GM18858 (cell line): ENCODE data around the gene BUB1.
"Not testable (repeated sequence)": the region's sequence is repeated elsewhere in the genome, so short reads cannot be mapped to it uniquely, and the experiment has no call there.

Source experiments
- ATAC-seq: cut with Tn5 transposase; IDR thresholded peaks from one replicate; pipeline ENCODE4 v1.9.1; 2021; ENCODE audit not compliant: unreplicated experiment

The BUB1 gene

DNA sequence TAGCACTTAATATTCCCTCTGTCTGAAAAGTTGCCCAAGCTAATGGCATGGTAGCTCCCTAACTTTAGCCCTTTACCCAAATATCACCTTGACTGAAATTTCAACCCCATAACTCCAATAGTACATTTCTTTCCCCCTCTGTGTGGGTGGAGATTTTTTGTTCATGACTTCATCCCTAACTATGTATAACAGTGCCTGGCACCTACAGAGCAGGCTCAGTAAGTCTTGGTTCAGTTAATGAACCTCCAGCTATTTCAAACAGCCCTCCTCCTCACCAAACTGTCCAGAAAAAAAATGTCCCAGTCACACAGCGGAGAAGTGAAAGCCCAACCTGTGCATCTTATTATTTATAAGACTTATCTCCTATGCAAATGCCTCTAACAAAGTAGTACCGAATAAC, 18.6 kb downstream of the BUB1 start:
- no peak for ATAC-seq

DNA sequence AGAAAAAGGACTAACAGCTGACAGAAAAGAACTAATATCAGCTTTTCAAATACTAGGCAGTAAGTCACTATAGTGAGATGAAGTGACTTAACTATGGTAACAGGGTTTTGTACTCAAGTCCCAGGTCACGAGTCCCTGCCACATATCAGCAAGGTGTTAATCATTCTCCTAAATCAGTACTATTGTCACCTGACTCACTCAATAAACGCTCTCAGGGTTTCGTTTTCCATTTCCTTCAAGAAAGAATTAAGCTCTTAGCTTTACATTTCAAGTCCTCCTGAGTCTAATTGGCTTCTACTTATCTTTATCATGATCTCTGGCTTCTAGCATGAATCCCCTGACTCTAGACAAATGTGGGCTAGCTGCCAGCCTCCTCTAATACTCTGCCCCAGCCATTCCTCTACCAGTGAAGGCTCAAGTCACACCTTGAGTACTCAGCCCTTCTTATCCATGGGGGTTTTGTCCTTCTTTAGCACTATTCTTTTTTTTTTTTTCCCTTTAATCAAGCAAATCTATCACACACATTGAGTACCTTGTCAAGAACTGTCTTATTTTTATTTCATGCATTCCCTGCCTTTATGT, 20.0 kb downstream of the BUB1 start:
- ATAC-seq, result no peak

DNA sequence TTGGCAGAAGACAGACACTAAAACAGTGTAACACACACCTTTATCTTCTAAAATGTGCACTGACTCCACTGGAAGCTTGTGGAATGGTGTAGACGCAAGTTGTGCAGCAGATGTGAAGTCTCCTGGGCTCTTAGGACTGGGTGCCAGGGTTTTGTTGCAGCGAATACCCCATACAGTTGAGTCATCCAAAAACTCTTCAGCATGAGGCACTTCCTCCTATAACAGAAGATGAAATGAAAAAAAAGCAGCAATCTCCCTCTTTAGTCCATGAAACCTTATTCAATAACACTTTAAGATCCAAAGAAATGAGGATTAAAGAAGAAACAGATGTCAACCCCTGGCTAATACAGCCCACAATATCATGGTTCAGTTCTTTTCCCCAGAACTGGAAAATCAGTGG, 22.2 kb downstream of the BUB1 start:
- ATAC-seq, result no peak

DNA sequence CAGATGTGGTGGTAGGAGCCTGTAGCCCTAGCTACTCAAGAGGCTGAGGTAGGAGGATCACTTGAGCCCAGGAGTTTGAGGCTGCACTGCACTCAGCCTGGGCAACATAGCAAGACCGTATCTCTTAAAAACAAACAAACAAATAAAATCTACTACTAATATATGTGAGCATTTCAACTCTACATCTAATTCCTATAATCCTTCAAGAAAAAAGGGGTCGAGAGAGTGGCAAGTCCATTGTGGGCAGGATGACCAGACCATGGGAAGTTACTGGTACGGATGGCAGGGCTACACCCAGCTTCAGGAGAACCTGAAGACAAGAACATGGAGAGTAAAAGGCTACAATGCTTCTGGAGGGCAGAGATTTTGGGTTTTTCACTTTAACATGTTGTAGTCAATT, 24.0 kb downstream of the BUB1 start:
- ATAC-seq, result no peak

DNA sequence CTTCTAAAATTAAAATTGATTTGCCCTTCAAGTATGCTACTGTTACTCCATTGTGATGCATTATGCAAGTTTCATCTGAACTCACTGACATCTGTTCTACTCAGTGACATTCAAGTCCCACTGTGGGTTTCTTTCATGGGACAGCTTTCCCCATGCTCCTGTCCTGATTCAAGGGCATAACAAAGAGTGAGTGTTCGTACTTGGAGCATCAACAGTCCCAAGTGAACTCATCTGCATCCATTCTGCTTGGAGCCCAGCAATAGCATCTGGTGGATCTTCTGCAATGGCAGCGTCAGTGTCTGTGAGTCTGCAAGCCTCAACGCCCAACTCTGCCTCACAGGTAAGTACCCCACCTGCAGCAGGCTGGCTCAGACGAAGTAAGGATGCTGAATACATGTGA, 27.5 kb downstream of the BUB1 start:
- no peak for ATAC-seq

DNA sequence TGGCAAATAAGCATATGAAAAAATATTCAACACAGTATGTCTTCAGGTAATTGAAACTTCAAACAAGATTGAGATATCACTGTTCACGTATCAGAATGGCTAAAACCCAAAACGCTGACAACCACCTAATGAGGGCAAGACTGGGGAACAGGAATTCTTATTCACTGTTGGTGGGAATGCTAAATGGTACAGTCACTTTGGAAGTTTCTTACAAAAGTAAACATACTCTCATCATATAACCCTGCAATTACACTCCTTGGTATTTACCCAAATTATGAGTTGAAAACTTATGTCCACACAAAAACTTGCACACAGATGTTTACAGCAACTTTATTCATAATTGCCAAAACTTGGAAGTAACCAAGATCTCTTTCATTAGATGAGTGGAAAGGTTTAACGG, 30.1 kb downstream of the BUB1 start:
- no peak for ATAC-seq

DNA sequence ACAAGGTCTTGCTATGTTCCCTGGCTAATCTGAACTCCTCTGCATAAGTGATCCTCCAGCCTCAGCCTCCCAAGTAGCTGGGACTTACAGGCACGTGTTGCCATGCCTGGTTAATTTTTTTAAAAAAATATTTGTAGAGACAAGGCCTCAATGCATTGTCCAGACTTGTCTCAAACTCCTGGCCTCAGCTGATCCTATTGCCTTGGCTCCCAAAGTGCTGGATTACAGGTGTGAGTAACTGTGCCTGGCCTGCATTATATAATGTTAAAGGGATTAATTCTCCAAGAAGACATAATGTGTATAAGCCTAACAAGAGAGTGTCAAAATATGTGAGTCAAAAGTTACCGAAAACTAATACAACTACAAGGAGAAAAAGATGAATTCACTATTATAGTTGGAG, 32.2 kb downstream of the BUB1 start:
- no peak for ATAC-seq

DNA sequence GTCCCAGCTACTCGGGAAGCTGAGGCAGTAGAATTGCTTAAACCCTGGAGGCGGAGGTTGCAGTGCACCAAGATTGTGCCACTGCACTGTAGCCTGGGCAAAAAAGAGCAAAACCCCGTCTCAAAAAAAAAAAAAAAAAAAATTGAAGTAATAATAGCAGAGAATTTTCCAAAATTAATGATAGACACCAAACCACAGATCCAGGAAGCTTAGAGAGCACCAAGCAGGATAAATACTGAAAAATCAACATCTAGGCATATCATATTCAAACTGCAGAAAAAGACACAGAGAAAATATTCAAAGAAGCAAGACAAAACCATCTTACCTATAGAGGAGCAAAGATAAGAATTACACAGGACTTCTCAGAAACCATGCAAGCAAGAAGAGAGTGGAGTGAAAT, 33.5 kb downstream of the BUB1 start:
- no peak for ATAC-seq

DNA sequence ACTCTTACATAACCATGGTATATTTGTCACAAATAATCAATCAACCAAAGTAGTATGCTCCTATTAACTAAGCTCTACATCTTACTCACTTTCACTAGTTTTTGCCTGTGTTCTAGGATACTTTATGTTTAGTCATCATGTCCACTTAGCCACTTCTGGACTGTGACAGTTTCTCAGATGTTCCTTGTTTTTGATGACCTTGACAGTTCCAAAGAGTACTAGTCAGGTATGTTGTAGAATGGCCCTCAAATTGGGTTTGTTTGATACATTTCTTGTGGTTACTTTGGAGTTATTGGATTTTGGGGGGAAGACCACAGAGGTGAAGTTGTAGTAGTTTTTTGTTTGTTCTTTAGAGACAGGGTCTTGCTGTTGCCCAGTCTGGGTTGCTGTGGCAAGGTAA, 35.5 kb downstream of the BUB1 start:
- ATAC-seq, result no peak

DNA sequence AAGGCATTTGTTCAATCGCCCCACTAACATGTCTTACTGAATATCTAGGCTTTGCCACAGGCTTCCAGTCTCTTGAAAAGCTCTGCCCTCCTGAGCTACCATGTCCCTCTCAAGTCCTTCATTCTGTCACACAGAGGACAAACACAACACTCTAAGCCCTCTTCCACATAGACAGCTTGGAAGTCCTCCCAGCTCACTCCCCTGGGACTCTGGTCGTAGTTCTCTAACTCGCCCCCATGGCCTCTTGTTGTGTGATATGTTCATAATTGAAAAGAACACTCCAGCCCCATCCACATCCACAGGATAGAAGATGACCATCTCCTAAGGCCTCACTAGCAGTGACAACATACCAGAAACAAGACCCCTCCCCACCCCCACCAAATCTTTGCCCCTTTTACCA, 37.9 kb downstream of the BUB1 start:
- no peak for ATAC-seq

DNA sequence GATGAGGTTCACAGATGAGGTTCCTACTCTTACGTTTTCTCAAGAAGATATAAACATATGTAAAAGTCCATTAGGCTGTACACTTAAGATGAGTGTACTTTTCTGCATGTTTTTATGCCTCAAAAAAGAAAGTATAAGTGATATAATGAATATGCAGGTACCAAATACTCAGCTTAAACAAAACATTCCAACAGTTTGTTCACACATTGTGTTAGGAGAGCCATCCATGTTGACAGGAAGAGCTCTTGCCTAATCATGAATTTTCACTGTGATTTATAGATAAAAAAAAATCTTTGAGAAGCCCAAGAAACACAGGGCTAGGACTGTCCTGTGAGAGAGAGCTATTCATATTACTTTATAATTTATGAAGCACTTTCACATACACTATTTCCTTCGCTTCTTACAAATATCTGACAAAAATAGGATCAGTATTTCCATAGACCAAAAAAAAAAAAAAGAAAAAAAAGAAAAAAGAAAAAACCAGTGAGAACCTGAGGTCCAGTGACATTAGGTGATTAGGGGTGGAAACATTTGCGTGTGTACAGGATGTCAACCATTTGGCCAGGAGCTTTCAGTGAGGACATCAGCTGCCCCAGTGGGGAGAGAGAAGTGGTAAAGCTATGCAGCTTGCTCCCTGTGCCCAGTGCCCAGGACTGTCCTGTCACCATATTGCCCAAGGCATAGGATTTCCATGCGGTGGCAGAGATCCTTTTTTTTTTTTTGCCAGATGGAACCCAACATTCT, 38.7 kb downstream of the BUB1 start:
- ATAC-seq, result no peak

DNA sequence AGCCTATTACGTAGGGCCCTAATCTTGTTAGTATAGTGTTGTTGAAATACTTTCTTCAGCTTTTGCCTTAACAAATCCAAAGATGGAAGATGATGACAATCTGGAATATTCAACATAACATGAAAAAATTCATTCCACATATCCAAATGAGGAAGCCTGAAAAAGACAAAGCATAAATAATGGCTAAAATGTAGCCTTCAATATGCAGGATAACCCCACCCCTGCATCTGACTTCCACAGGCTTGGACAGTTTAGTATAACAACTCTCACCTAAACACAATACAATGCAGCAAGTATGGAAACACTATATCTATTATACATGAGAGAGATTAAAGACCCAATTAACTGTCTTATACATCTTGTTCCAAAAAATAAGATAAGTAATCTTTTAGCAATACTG, 39.9 kb downstream of the BUB1 start:
- no peak for ATAC-seq

DNA sequence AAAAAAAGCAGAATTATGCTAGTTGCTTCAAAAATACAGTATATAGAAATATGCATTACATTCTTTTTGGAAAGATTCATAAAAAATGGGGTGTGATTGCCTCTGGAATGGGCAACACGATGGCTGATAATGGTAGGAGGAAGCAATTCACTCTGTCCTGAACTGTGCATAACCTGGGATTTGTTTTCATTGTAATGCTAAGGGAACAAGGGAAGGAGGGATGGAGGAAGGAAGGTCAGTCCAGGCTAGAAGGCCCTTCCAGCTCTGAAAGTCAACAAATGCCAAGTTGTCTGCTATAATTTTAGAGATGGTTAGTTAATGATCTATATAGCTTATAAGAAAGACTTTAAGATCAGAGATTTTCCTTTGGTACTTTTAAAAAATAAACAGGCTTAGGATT, 40.8 kb downstream of the BUB1 start:
- no peak for ATAC-seq

DNA sequence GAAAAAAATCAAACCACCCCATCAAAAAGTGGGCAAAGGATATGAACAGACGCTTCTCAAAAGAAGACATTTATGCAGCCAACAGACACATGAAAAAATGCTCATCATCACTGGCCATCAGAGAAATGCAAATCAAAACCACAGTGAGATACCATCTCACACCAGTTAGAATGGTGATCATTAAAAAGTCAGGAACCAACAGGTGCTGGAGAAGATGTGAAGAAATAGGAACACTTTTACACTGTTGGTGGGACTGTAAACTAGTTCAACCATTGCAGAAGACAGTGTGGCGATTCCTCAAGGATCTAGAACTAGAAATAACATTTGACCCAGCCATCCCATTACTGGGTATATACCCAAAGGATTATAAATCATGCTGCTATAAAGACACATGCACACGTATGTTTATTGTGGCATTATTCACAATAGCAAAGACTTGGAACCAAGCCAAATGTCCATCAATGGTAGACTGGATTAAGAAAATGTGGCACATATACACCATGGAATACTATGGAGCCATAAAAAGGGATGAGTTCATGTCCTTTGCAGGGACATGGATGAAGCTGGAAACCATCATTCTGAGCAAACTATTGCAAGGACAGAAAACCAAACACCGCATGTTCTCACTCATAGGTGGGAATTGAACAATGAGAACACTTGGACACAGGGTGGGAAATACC, 41.8 kb downstream of the BUB1 start:
- ATAC-seq, result not testable (repeated sequence)

DNA sequence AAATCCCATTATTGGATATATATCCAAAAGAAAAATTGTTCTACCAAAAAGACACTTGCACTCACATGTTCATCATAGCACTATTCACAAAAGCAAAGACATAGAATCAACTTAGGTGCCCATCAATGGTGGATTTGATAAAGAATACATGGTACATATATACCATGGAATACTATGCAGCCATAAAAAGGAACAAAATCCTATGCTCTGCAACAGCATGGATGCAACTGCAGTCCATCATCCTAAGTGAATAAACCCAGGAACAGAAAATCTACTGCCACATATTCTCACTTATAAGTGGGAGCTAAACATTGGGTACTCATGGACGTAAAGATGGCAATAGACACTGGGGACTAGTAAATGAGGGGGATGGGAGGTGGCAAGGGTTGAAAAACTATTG, 50.5 kb downstream of the BUB1 start:
- not testable (repeated sequence) for ATAC-seq

DNA sequence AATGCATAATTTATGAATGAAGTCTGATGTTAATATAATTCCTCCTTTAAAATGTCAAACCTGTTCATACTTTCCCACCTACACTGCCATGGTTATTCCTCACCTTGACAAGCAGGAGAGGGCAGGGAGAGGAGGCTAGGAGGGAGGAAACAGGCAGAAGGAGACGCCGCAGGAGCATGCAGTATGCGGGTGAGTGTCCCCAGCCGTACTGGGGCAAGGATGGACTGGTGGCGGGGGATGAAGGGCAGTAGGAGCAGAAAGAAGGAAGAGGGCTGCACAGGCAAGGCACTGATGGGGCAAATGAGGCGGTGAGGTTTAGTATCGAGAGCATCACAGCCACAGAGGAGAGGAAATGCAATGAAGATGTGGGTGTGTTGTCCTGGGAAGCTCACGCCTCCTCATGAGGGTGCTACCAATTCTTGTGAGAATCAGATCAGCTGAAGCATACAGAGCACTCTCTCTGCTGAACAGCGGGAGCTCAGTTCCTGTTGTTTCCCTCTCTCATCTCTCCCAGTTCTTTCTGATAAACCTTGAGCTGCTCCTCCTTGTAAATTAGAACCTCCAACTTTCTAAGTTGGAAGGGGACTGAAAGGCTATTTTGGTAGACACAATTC, 58.4 kb downstream of the BUB1 start:
- ATAC-seq, result not testable (repeated sequence)

DNA sequence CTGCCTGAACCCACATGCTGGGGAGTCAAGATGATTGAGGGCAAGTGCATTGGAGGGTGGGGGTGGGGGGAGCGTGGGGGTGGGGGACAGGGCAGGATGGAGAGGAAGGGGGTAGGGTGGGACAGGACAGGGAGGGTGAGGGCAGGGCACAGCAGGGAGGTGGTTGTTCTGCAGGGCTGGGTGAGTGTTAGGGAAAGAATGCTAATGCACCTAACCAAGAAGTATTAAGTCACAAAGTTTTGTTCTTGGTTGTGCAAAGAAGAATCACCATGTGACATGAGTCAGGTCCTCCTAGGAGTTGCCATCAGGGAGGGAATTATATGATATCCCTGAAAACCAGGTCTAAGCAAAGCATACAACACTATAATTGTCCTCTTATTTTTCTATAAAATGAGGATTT, 63.9 kb downstream of the BUB1 start:
- ATAC-seq, result not testable (repeated sequence)

DNA sequence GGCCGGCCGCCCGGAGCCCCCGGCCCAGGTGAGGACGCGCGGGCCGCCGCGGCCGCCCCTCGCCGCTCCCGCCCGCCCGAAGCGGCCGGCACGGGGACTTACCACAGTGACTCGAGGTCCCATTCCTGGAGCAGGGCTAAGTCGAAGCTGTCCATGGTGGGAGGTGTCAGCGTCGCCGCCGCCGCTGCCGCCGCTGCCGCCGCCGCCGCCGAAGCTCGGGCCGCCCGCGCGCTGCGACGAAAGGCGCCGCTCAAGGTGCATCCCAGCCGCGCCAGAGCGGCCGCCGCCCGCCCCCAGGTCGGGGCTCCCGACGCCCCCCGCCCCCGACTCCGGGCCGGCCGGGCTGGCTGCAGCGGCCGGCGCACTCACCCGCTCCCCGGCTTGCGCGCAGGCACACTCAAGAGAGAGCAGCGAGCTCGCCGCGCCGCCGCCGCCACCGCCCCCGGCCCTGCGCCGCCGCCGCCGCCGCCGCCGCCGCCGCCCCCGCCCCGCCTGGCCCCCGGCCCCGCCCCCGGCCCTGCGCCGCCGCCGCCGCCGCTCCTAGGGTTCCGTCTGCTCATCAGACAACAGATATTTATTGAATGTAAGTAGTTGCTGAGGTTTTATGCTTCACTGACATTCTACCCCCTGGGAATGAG, 67.1 kb downstream of the BUB1 start:
- ATAC-seq, result not testable (repeated sequence)

DNA sequence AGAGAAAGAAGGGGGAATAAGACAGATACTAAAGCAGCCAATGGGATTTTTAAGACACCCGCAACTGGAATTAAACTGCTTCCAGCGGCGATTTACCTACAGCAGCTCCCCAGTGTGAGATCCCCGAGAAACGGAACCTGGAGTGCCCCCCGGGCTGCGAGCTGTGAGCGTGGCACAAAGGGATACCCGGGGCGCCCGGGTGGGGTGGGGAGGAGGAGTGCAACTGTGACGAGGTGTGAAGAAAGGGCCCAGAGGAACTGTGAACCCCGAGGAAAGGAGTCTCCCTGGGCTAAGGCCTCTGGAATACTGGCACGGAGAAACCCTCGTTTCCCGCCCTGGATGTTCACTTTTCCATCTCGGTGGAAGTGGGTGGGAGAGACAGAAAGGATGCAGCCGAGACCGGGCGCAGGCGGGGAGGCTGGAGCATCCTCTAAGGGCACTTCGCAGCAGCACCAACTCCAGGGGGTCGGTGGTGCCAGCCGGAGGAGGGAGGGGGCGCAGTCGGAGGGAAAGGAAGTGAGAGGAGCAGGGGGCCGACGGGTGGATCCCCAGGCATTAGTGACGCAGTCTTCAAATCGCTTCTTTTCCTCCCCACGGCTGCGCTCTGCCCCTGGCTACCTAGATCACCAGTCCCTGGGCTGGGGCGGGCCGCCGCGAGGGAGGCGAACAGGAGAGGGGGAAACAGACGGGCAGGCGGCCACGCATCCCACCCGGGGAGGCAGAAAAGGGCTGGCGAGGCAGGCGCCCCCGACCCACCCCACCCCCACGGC, 67.8 kb downstream of the BUB1 start:
- ATAC-seq, result not testable (repeated sequence)

DNA sequence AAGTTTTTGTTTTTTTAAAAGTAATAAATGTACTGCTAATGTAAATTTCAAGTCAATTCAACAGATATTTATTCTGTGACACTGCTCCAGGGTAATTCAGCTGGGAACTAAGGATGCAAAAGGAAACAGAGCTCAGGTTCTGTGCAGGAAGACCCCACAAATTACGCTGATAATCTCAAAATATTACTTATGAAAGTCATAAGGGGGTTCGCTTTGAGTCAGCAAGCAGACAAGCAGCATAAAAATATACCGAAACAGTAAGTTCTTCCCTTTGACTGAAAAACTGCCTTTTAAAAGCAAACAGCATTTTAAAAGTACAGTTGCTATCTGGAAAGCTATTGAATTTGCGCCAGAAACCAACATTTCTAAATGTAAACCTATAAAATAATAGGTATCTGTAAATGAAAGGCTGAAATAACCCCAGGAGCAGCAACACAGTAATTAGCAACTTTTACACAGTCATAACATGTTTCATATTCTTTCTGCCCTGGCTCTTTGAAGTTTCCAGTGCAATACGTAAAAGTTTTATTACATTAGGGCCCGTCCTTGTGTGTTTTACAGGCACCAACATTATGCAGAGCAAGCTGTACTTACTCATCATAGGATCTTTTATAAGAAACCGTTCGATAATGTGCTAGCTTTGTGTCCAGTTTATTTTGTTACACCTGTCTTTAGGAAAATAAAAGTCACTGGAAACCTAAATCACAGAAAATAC, 68.9 kb downstream of the BUB1 start:
- not testable (repeated sequence) for ATAC-seq
